ENCODE results near the gene TMCC1.
A peak's percentile ranks its signal among the peaks of the same experiment; 100 is the strongest.
"Not testable (repeated sequence)": the region's sequence is repeated elsewhere in the genome, so short reads cannot be mapped to it uniquely, and the experiment has no call there.

Gene TMCC1

GRCh38 chr3:129773691-129774663 is 119.5 kb downstream of the TMCC1 start:
- DNase-seq (ENCODE audit: low spot score), result no peak

- no peak for DNase-seq (ENCODE audit: low spot score)
These were observed 122.9 kb downstream of the TMCC1 start for GRCh38 chr3:129770604-129771003.

GRCh38 chr3:129769616-129770015 is 123.9 kb downstream of the TMCC1 start:
- DNase-seq (ENCODE audit: low spot score), result no peak

- no peak for DNase-seq (ENCODE audit: low spot score)
These were observed 124.8 kb downstream of the TMCC1 start for GRCh38 chr3:129768728-129769127.

- no peak for DNase-seq (ENCODE audit: low spot score)
These were observed 127.4 kb downstream of the TMCC1 start for GRCh38 chr3:129766135-129766534.

- DNase-seq (ENCODE audit: low spot score), result no peak
These were observed 129.4 kb downstream of the TMCC1 start for GRCh38 chr3:129764090-129764489.

- DNase-seq (ENCODE audit: low spot score), result no peak
These were observed 134.7 kb downstream of the TMCC1 start for GRCh38 chr3:129758785-129759320.

GRCh38 chr3:129758306-129758705 is 135.2 kb downstream of the TMCC1 start:
- DNase-seq (ENCODE audit: low spot score), result no peak

- no peak for DNase-seq (ENCODE audit: low spot score)
These were observed 136.6 kb downstream of the TMCC1 start for GRCh38 chr3:129756871-129757270.

GRCh38 chr3:129751105-129751504 is 142.4 kb downstream of the TMCC1 start:
- not testable (repeated sequence) for DNase-seq (ENCODE audit: low spot score)

- DNase-seq (ENCODE audit: low spot score), result no peak
These were observed 143.8 kb downstream of the TMCC1 start for GRCh38 chr3:129749692-129750091.

GRCh38 chr3:129747992-129748391 is 145.5 kb downstream of the TMCC1 start:
- DNase-seq (ENCODE audit: low spot score), result no peak

GRCh38 chr3:129747136-129747535 is 146.4 kb downstream of the TMCC1 start:
- DNase-seq (ENCODE audit: low spot score), result no peak

GRCh38 chr3:129746629-129747028 is 146.9 kb downstream of the TMCC1 start:
- no peak for DNase-seq (ENCODE audit: low spot score)

- peak; percentile 24 for DNase-seq (ENCODE audit: low spot score)
These were observed 148.3 kb downstream of the TMCC1 start for GRCh38 chr3:129745253-129745652.

- no peak for DNase-seq (ENCODE audit: low spot score)
These were observed 151.7 kb downstream of the TMCC1 start for GRCh38 chr3:129741794-129742193.

GRCh38 chr3:129740090-129740489 is 153.4 kb downstream of the TMCC1 start:
- DNase-seq (ENCODE audit: low spot score), result no peak

- no peak for DNase-seq (ENCODE audit: low spot score)
These were observed 153.9 kb downstream of the TMCC1 start for GRCh38 chr3:129739634-129740033.

- DNase-seq (ENCODE audit: low spot score), result no peak
These were observed 155.3 kb downstream of the TMCC1 start for GRCh38 chr3:129738172-129738571.

GRCh38 chr3:129736070-129736469 is 157.4 kb downstream of the TMCC1 start:
- DNase-seq (ENCODE audit: low spot score), result no peak

GRCh38 chr3:129735638-129736037 is 157.9 kb downstream of the TMCC1 start:
- DNase-seq (ENCODE audit: low spot score), result no peak

GRCh38 chr3:129734449-129734848 is 159.1 kb downstream of the TMCC1 start:
- DNase-seq (ENCODE audit: low spot score), result no peak

- no peak for DNase-seq (ENCODE audit: low spot score)
These were observed 161.2 kb downstream of the TMCC1 start for GRCh38 chr3:129732200-129732876.
